ENCODE data around the gene KRTAP4-8.
"Not testable (repeated sequence)": the region's sequence is repeated elsewhere in the genome, so short reads cannot be mapped to it uniquely, and the experiment has no call there.

Gene KRTAP4-8

GRCh38 chr17:41054556-41054955, 43.4 kb downstream of the KRTAP4-8 start:
- H3K36me3 ChIP-seq (ENCODE audit: control insufficient read depth in 2 of 2, insufficient read depth in 1 of 2, low read length in 2 of 2); H3K4me3 ChIP-seq (ENCODE audit: low read depth, low read length); POLR2A ChIA-PET; H3K9me3 ChIP-seq (ENCODE audit: control insufficient read depth, insufficient read depth, low read depth, low read length); CTCF ChIA-PET; H3K4me1 ChIP-seq (ENCODE audit: control insufficient read depth, insufficient read depth, low read length); H3K27ac ChIP-seq (ENCODE audit: extremely low read depth, low read depth, low read length): not testable (repeated sequence)
- TF ChIP-seq ZIC2 (tag by site-specific recombination; IDR thresholded peaks at IDR 0.05) (peak; percentile 75), GLIS1 (tag by site-specific recombination; IDR thresholded peaks at IDR 0.05) (peak; percentile 51; the same call in 1 of the 2 replicates)

- no peaks in the 10 kb centered on the region for H3K36me3 ChIP-seq (ENCODE audit: control insufficient read depth in 2 of 2, insufficient read depth in 1 of 2, low read length in 2 of 2)
- POLR2A ChIA-PET = no interaction called here
- TF ChIP-seq HOXC10 (CRISPR knock-in tag; IDR thresholded peaks at IDR 0.05) = no peak
- no peak for TF ChIP-seq BCL11A (tag by site-specific recombination; IDR thresholded peaks at IDR 0.05; ENCODE audit: low read depth)
- no peak for TF ChIP-seq KLF10 (tag by site-specific recombination; IDR thresholded peaks at IDR 0.05)
- TF ChIP-seq ZNF398 (tag by site-specific recombination; IDR thresholded peaks at IDR 0.05) = no peak
- no peak for TF ChIP-seq ZFHX2 (tag by site-specific recombination; conservative IDR thresholded peaks at IDR 0.05)
- no peak for TF ChIP-seq PRDM10 (tag by site-specific recombination; IDR thresholded peaks at IDR 0.05)
- TF ChIP-seq AEBP2 (tag by site-specific recombination; IDR thresholded peaks at IDR 0.05; ENCODE audit: borderline replicate concordance) = no peak
- TF ChIP-seq ZNF366 (tag by site-specific recombination; conservative IDR thresholded peaks at IDR 0.05) = no peak
- TF ChIP-seq ZNF280C (tag by site-specific recombination; IDR thresholded peaks at IDR 0.05) = no peak
- TF ChIP-seq ZNF837 (tag by site-specific recombination; IDR thresholded peaks at IDR 0.05) = no peak
- no peak for TF ChIP-seq ZNF624 (tag by site-specific recombination; IDR thresholded peaks at IDR 0.05)
- no peak for TF ChIP-seq ZNF639 (tag by site-specific recombination; IDR thresholded peaks at IDR 0.05)
- TF ChIP-seq ZBTB17 (tag by site-specific recombination; IDR thresholded peaks at IDR 0.05) = no peak
- no peak for TF ChIP-seq ZNF555 (tag by site-specific recombination; conservative IDR thresholded peaks at IDR 0.05)
- TF ChIP-seq ZNF18 (tag by site-specific recombination; IDR thresholded peaks at IDR 0.05) = no peak
- no peak for TF ChIP-seq ZNF311 (tag by site-specific recombination; IDR thresholded peaks at IDR 0.05; ENCODE audit: borderline replicate concordance)
- no peak for TF ChIP-seq TSHZ1 (tag by site-specific recombination; IDR thresholded peaks at IDR 0.05; ENCODE audit: borderline replicate concordance)
- H3K4me1 ChIP-seq (ENCODE audit: control insufficient read depth, insufficient read depth, low read length) = no peaks in the 10 kb centered on the region
- H3K4me3 ChIP-seq (ENCODE audit: low read depth, low read length) = no peak overlapping the region
- CTCF ChIA-PET = no interaction called here
- H3K9me3 ChIP-seq (ENCODE audit: control insufficient read depth, insufficient read depth, low read depth, low read length) = no peaks in the 10 kb centered on the region
- H3K27ac ChIP-seq (ENCODE audit: extremely low read depth, low read depth, low read length) = no peak overlapping the region
Observed at GRCh38 chr17:41054025-41054424, 43.9 kb downstream of the KRTAP4-8 start.
